Activated CD8-positive, alpha-beta memory T cell treated with anti-CD3 and anti-CD28 coated beads for 24 hours (primary cell): ENCODE data around the gene PABPN1.
A peak's percentile ranks its signal among the peaks of the same experiment; 100 is the strongest.

Source experiments
- DNase-seq: peaks from one replicate; pipeline ENCODE4 v3.0.0-alpha.2; 2020

The PABPN1 gene

GRCh38 chr14:23327947-23328744 lies 6.9 kb downstream of the PABPN1 start:
- DNase-seq = peak; percentile 71

GRCh38 chr14:23335623-23336022 lies 14.4 kb downstream of the PABPN1 start:
- DNase-seq = no peak

- DNase-seq = no peak
These were observed 18.4 kb downstream of the PABPN1 start for GRCh38 chr14:23339506-23340268.

GRCh38 chr14:23344481-23344880 lies 23.2 kb downstream of the PABPN1 start:
- no peak for DNase-seq

GRCh38 chr14:23345987-23346692 lies 24.9 kb downstream of the PABPN1 start:
- no peak for DNase-seq

- DNase-seq = no peak
These were observed 25.6 kb downstream of the PABPN1 start for GRCh38 chr14:23346693-23347405.

GRCh38 chr14:23347406-23348296 lies 26.4 kb downstream of the PABPN1 start:
- DNase-seq = no peak

GRCh38 chr14:23348297-23348655 lies 27.0 kb downstream of the PABPN1 start:
- no peak for DNase-seq

GRCh38 chr14:23349156-23349845 lies 28.0 kb downstream of the PABPN1 start:
- DNase-seq = no peak

GRCh38 chr14:23351681-23352505 lies 30.6 kb downstream of the PABPN1 start:
- peak; percentile 61 for DNase-seq

- DNase-seq = peak; percentile 79
These were observed 31.5 kb downstream of the PABPN1 start, which contains the start of gene SLC22A17 for GRCh38 chr14:23352506-23353432. Gene SLC22A17, minus strand, starts transcription at chr14:23352887.

GRCh38 chr14:23353433-23353780 lies 32.1 kb downstream of the PABPN1 start:
- no peak for DNase-seq

GRCh38 chr14:23354990-23355389 lies 33.7 kb downstream of the PABPN1 start:
- no peak for DNase-seq

GRCh38 chr14:23355871-23356435 lies 34.7 kb downstream of the PABPN1 start:
- DNase-seq = no peak

GRCh38 chr14:23356662-23357061 lies 35.4 kb downstream of the PABPN1 start:
- DNase-seq = no peak

GRCh38 chr14:23357261-23357660 lies 36.0 kb downstream of the PABPN1 start:
- DNase-seq = no peak

GRCh38 chr14:23358042-23358441 lies 36.8 kb downstream of the PABPN1 start:
- peak; percentile 15 for DNase-seq

- DNase-seq = no peak
These were observed 37.4 kb downstream of the PABPN1 start for GRCh38 chr14:23358553-23359166.
